IPS-18c (cell line): ENCODE results near the gene GAPDH.

Source experiments
- H3K4me3 ChIP-seq: 2 replicates; pipeline ENCODE4 v1.7.0; 2013; ENCODE audit warnings: low read depth, mild to moderate bottlenecking, low read length, moderate library complexity; ENCODE audit not compliant: insufficient read depth
- H3K9me3 ChIP-seq: one replicate; pipeline ENCODE4 v1.6.1; 2013; ENCODE audit warnings: mild to moderate bottlenecking, low read length, moderate library complexity; ENCODE audit not compliant: control insufficient read depth, insufficient read depth

GAPDH gene

GRCh38 chr12:6538420-6539313, 4.3 kb downstream of the GAPDH start:
- Histone ChIP-seq H3K9me3 (peaks cover 3% of the 10 kb centered on the region), H3K4me3 (no peak overlapping the region)

DNA sequence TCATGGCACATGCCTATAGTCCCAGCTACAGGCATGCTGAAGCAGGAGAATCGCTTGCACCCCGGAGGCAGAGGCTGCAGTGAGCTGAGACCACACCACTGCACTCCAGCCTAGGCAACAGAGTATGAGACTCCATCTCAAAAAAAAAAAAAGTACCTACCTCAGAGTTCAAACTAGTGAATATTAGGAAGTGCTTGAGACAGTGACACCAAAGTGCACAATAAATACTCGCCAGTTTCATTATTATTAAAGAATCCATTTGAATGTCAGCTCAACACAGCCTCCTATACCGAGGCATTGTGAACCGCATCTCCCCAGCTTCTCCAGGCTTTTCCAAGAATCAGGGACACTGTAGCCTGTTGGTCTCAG, 5.0 kb downstream of the GAPDH start:
- Histone ChIP-seq H3K4me3 (no peak overlapping the region), H3K9me3 (peaks cover 3% of the 10 kb centered on the region)

DNA sequence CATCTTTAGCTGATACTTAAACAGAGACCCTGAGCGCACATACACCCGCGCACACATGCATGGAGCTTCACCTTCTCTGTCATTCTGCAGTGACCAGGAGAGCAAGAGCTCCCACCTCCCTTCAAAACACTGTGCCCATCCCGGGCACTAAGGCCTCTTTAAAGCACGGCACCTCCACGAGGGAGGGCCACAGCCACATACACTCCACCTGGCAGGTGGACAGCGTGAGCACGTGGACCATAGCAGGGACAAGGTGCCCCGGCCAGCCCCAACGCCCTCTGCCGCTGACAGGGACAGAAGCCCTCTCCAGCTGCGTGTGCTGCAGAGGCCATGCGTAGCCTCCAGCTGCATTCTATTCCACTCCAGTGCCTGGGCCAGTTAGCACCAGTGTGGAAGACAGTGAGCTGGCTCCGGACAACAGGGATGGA, 5.4 kb downstream of the GAPDH start:
- Histone ChIP-seq H3K9me3 (peaks cover 3% of the 10 kb centered on the region), H3K4me3 (peak overlapping the region; percentile 28; the same call in 1 of the 2 replicates)

- Histone ChIP-seq H3K9me3 (peaks cover 3% of the 10 kb centered on the region), H3K4me3 (peak overlapping the region; percentile 28)
Observed at GRCh38 chr12:6540181-6540877, 6.0 kb downstream of the GAPDH start.

DNA sequence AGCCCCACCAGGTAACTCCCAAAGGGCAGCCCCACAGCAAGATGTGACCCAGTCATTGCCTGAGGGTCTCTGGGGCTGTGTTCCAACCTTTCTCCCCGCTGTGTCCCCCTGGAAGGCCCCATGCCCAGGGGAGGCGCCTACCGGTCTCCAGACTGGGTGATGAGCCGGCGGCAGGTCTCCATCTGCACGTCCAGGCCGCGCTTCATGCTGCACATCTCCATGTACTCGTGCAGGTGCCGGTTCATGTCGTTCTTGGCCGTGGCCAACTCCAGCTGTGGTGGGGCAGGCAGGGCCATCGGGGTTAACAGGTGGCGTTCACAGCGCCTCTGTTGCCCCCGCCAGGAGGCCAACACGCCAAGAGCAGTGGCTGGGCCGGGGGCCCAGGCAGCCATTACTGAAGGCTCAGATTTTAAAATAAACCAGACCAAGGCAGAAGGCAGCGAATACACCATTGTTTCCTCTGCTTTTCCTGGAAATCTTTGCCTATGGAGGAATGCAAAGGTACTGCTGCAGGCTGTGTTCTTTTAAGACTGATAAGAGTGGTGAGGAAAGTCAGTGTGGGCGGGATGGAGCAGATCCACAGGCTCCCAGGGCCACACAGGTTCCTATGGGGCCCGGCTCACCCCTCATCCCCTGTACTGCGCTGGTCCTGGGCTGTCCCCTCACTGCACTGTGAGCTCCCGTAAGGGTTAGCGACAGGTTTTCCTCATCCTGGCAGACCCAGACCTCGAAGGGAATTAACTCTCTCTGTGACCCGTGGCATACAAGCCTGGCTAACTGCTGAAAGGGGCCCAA, 7.3 kb downstream of the GAPDH start:
- H3K4me3 ChIP-seq = no peak overlapping the region
- no peaks in the 10 kb centered on the region for H3K9me3 ChIP-seq

DNA sequence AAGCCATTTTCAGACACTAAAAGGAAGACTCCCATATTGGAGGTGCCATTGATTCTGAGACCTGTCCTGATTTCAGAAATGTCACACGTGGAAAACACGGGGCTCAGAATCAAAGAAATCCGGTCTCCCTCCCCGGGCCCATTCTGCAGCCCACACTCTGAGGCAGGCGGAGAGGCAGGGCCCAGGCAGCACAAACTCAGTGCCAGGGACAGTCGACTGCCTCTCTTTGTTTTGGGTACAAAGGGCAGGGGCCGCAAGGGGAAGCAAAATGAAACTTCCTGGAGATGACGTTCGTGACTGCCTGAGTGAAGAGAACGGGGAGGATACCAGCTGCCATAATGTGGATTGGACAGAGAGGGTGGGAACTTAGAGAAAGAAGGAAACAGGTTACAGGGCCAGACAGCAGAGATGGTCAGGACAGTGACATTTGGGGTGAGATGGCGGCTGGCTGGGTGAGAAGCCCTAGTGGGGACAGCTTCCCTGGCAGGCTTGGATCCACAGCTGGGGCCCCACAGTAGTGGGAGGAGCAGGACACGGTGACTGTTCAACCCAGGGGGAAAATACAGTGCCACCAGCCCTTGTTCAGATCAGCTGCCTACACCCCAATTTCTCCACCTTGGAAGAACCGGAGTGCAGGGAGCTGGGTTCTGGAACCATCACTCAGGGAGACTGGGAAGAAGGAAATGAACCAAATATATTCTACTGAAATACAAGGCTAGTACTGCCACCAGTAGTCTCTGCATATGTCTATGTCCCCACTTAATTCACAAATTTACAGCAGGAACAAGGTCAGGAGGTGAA, 8.1 kb downstream of the GAPDH start:
- no peak overlapping the region for H3K4me3 ChIP-seq
- no peaks in the 10 kb centered on the region for H3K9me3 ChIP-seq

GRCh38 chr12:6546016-6546415, 11.7 kb downstream of the GAPDH start:
- Histone ChIP-seq H3K9me3 (no peaks in the 10 kb centered on the region), H3K4me3 (no peak overlapping the region)

- H3K9me3 ChIP-seq = no peaks in the 10 kb centered on the region
- no peak overlapping the region; the same call in 1 of the 2 replicates for H3K4me3 ChIP-seq
Observed at GRCh38 chr12:6547566-6547965, 13.2 kb downstream of the GAPDH start.

- Histone ChIP-seq H3K4me3 (no peak overlapping the region), H3K9me3 (no peaks in the 10 kb centered on the region)
Observed at GRCh38 chr12:6547987-6548386, 13.7 kb downstream of the GAPDH start.

- Histone ChIP-seq H3K9me3 (no peaks in the 10 kb centered on the region), H3K4me3 (no peak overlapping the region)
Observed at GRCh38 chr12:6548556-6548955, 14.2 kb downstream of the GAPDH start.

GRCh38 chr12:6548966-6549683, 14.8 kb downstream of the GAPDH start:
- H3K4me3 ChIP-seq = no peak overlapping the region
- H3K9me3 ChIP-seq = no peaks in the 10 kb centered on the region

DNA sequence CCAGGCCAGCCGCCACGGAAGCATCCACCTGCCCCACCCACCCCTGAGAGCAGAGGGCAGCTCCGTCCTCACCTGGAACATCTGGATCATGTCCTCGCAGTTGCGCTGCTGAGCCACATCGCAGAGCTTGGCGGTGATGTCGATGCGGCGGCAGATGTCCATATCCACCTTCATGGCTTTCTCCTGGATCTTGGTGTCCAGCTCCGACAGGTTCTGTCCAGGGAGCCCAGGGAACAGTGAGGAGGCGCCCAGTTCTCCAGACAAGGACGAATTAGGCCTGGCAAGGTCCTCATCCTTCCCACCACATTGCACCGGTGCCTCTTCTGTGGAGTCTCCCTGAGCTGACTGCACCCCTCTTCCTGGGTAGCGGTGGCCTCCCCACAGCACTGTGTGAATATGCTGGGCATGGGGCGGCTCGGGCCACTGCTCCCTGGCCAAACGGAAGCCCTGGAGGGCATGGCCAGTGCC, 15.4 kb downstream of the GAPDH start:
- no peaks in the 10 kb centered on the region for H3K9me3 ChIP-seq
- H3K4me3 ChIP-seq = no peak overlapping the region

DNA sequence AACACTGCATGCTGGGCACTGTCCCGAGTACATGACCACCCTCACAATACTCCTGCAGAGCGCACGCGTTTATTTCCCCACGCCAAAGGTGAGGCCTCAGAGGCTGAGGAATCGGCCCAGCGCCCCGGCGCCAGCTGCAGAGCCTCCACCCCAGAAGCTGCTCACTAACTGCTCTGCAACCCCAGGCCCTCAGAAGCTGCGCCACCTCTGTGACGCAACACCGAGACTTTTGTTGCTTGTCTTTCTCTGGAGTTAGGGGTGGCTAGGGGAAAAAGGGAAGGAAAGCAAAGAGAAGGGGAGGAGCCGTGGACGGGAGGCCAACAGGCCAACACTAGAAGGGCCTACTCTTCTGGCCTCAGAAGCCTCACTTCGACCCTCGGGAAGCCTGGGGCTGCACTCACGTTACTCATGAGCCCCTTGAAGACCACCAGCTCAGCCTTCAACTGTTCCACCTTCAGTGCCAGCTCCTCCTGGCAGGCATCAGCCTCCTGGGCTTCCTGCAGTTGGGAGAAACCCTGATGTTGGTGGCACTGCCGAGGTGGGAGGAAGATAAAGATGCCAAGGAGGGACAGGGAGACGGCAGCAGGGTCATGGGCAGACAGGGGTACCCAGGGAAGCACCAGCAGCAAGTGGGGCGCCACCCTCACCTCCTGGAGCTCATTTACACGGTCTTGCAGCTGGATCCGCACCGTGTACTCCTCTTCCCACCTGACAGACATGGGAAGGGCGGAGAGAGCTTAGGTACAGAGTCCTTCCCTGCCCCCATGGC, 16.2 kb downstream of the GAPDH start:
- Histone ChIP-seq H3K9me3 (no peaks in the 10 kb centered on the region), H3K4me3 (no peak overlapping the region)

DNA sequence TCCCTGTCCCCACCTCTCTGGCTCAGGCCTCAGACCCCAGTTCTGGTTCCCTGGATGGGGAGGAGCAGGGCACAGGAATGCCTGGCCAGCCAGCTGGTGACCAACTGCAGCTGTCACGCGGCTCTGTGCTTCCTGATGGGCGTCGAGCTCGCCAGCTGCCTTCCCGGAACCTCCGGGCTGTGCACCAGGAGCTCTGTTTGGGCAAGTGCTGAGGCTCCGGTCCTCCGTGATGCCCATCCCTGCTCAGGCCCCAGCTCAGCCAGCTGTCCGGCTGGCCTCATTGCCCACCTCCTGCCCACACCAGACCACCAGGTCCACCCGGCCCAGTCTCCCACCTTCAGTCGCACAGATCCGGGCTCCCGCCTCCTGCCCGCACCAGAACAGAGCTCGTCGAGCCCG, 16.7 kb downstream of the GAPDH start:
- H3K4me3 ChIP-seq = no peak overlapping the region

DNA sequence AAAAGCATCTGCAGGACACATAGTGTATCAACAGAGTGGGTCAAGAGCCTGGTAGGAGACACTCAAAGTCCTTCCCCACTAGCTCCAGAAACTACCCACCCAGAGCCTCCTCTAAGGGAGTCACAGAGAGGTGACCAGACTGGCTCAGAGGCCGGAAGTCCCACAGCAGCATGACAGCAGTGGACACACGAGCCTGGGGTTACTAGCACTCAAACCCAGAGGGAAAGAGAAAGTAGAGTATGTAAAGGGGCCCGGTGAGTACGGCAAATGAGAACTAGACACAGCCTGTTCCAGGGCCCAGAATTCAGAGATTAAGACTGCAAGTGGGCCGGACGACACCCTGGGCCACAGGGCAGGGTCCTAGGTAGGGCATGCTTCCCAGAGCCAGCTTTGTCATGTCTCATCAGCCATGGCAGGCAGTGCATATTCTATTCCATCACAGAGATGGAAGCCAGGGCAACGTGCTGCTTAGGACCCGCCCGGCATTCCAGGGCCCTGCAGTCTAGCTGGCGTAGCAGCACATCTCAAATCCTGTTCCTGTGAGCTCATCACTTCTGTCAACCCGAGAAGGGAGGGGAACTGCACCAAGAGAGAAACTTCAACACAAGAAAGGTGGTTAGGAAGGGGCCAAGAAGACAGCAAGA, 17.3 kb downstream of the GAPDH start:
- Histone ChIP-seq H3K9me3 (no peaks in the 10 kb centered on the region), H3K4me3 (no peak overlapping the region)

More for the DNA sequence above, 16.7 kb downstream of the GAPDH start:
- H3K9me3 ChIP-seq = no peaks in the 10 kb centered on the region
